Ascending aorta (tissue), 2 donors: Measurements from ENCODE around the gene ATG13. TPM values are rescaled to one million over a fixed set of nuclear protein-coding genes. Genes with fewer than 3 reads are reported as not detected.
A peak's percentile ranks its signal among the peaks of the same experiment; 100 is the strongest.

ENCODE experiments used
- DNase-seq, 2 donors: peaks; one replicate each; pipeline ENCODE4 v3.0.0-alpha.2; 2019; ENCODE audit warnings: low spot score in 2 of 2
- H3K27ac ChIP-seq, 2 donors: fragments of 200-600 bp; sonication (generic); one replicate each; pipeline ENCODE4 v1.5.1; 2016 to 2017; ENCODE audit warnings: mild to moderate bottlenecking in 1 of 2
- H3K27me3 ChIP-seq: fragments of 200-600 bp; sonication (generic); one replicate; pipeline ENCODE4 v1.5.1; 2017
- H3K36me3 ChIP-seq, 2 donors: fragments of 200-600 bp; sonication (generic); one replicate each; pipeline ENCODE4 v1.5.1; 2016
- H3K4me1 ChIP-seq, 2 donors: fragments of 200-600 bp; sonication (generic); one replicate each; pipeline ENCODE4 v1.5.1; 2016 to 2017; ENCODE audit warnings: mild to moderate bottlenecking in 1 of 2
- H3K4me3 ChIP-seq, 2 donors: fragments of 200-600 bp; sonication (generic); one replicate each; pipeline ENCODE4 v1.5.1; 2016 to 2017; ENCODE audit warnings: mild to moderate bottlenecking in 1 of 2
- H3K9me3 ChIP-seq, 2 donors: fragments of 200-600 bp; sonication (generic); one replicate each; pipeline ENCODE4 v1.5.1; 2016
- intact Hi-C: fragments of 100-400 bp; cut with DNase I; formaldehyde crosslinking; loops from one replicate; pipeline ENCODE4 v1.15.1; 2023
- total RNA-seq: library from RNA; depleted of rRNA; stranded (reverse); fragments of >200 nt; gene quantifications from one replicate; pipeline ENCODE4 v1.1.0, GENCODE V29; 2016
- TF ChIP-seq, protein P1 (sequence below), 3 experiments: fragments of 200-600 bp in 2 of 3; fragments of 450-650 bp in 1 of 3; sonication (generic) in 2 of 3; IDR thresholded peaks; one replicate each; pipeline ENCODE4 v1.5.1; 2016 to 2019; ENCODE audit warnings: antibody characterized with exemption in 3 of 3, mild to moderate bottlenecking in 1 of 3, moderate library complexity in 1 of 3

The ATG13 gene
- total RNA-seq, 1 donor from 2014 or later = 208 TPM

GRCh38 chr11:46641639-46642038 is 24.3 kb downstream of the ATG13 start:
- H3K27ac ChIP-seq = no peak overlapping the region
- intact Hi-C loops = no loop called here

GRCh38 chr11:46642627-46643335 is 25.4 kb downstream of the ATG13 start:
- intact Hi-C loops = no loop called here
- no peak for DNase-seq
- Histone ChIP-seq H3K27ac (no peak overlapping the region), H3K9me3 (no peaks in the 10 kb centered on the region), H3K4me3 (no peak overlapping the region), H3K4me1 (peaks cover under 1% of the 10 kb centered on the region in 2 donors), H3K36me3 (peaks cover 32 to 42% of the 10 kb centered on the region in 2 donors), H3K27me3 (no peaks in the 10 kb centered on the region)
- TF ChIP-seq, protein P1, sequence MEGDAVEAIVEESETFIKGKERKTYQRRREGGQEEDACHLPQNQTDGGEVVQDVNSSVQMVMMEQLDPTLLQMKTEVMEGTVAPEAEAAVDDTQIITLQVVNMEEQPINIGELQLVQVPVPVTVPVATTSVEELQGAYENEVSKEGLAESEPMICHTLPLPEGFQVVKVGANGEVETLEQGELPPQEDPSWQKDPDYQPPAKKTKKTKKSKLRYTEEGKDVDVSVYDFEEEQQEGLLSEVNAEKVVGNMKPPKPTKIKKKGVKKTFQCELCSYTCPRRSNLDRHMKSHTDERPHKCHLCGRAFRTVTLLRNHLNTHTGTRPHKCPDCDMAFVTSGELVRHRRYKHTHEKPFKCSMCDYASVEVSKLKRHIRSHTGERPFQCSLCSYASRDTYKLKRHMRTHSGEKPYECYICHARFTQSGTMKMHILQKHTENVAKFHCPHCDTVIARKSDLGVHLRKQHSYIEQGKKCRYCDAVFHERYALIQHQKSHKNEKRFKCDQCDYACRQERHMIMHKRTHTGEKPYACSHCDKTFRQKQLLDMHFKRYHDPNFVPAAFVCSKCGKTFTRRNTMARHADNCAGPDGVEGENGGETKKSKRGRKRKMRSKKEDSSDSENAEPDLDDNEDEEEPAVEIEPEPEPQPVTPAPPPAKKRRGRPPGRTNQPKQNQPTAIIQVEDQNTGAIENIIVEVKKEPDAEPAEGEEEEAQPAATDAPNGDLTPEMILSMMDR (IDR thresholded peaks at IDR 0.05) = no peak

More at GRCh38 chr11:46641639-46642038, 24.3 kb downstream of the ATG13 start:
- no peak for DNase-seq
- TF ChIP-seq, protein P1 (IDR thresholded peaks at IDR 0.05) = no peak
- Histone ChIP-seq H3K36me3 (peaks cover 22 to 31% of the 10 kb centered on the region in 2 donors), H3K4me3 (no peak overlapping the region), H3K27me3 (no peaks in the 10 kb centered on the region), H3K9me3 (no peaks in the 10 kb centered on the region), H3K4me1 (no peaks in the 10 kb centered on the region)

GRCh38 chr11:46643531-46643930 is 26.2 kb downstream of the ATG13 start:
- H3K36me3 ChIP-seq = peaks cover 33 to 45% of the 10 kb centered on the region in 2 donors
- no peaks in the 10 kb centered on the region for H3K27me3 ChIP-seq
- no peak overlapping the region for H3K27ac ChIP-seq
- H3K9me3 ChIP-seq = no peaks in the 10 kb centered on the region
- peaks cover 6 to 8% of the 10 kb centered on the region in 2 donors for H3K4me1 ChIP-seq
- DNase-seq = no peak
- no peak overlapping the region for H3K4me3 ChIP-seq
- TF ChIP-seq, protein P1 (IDR thresholded peaks at IDR 0.05) = no peak
- intact Hi-C loops = no loop called here

DNA sequence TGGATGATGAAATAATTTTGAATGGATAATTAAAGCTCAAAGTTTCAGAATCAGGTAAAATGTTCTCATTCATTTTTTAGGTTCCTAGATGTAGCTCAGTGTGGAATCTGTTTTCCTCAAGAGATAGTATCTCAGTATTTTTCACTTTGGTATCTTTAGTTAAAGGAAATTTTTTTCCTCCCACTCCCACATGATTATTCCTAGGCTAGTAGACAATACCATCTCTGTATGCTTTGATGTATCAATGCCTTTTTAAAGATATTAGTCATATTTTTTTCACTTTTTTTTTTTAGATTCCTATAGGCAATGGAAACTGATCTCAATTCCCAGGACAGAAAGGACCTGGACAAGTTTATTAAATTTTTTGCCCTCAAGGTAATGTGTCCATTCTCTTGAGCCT is 26.6 kb downstream of the ATG13 start:
- intact Hi-C loops = no loop called here
- Histone ChIP-seq H3K4me3 (no peak overlapping the region), H3K4me1 (peaks cover 6 to 13% of the 10 kb centered on the region in 2 donors), H3K27ac (no peak overlapping the region), H3K9me3 (no peaks in the 10 kb centered on the region), H3K36me3 (peaks cover 33 to 45% of the 10 kb centered on the region in 2 donors), H3K27me3 (no peaks in the 10 kb centered on the region)
- TF ChIP-seq, protein P1 (IDR thresholded peaks at IDR 0.05) = no peak
- no peak for DNase-seq

GRCh38 chr11:46649180-46649738 is 31.9 kb downstream of the ATG13 start:
- intact Hi-C loops = loop anchor here (5.0 kb wide), 1 partner anchor 48 kb away; no protein-coding TSS in a partner anchor
- TF ChIP-seq, protein P1 (IDR thresholded peaks at IDR 0.05) = no peak
- Histone ChIP-seq H3K27me3 (no peaks in the 10 kb centered on the region), H3K36me3 (peaks cover 55 to 75% of the 10 kb centered on the region in 2 donors), H3K27ac (peak overlapping the region; percentile 79 to 84), H3K4me3 (peak overlapping the region in 1 of 2 donors; percentile 15), H3K4me1 (peaks cover 14 to 23% of the 10 kb centered on the region in 2 donors), H3K9me3 (no peaks in the 10 kb centered on the region)
- DNase-seq = peak; percentile 29 to 81
